ENCODE measurements around the gene POU6F1. TPM values are rescaled to one million over a fixed set of nuclear protein-coding genes. Genes with fewer than 3 reads are reported as not detected.

The POU6F1 gene
- total and polyA plus RNA-seq, 4 donors = 0.33 to 2.8 (median 1.6) TPM

DNA sequence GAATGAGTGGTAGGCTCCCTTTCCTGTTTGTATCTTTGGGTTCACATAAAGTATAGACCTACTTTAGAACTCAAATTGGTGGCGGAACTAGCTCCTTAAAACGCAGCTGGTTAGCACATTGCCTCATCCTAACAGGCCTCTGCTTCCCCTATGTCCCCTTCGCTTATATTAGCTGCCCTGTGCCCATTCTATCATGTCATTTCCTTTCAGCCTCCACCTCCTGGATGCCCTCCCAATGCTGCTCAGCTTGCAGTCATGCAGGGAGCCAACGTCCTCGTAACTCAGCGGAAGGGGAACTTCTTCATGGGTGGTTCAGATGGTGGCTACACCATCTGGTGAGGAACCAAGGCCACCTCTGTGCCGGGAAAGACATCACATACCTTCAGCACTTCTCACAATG, 24.3 kb upstream of the POU6F1 start:
- H3K4me3 ChIP-seq (ENCODE audit: low read depth in 1 of 3, low read length in 3 of 3) = no peak overlapping the region
- H3K9ac ChIP-seq (ENCODE audit: low read depth in 1 of 2, low read length in 2 of 2) = no peak overlapping the region
- no peak for TF ChIP-seq YY1 (IDR thresholded peaks at IDR 0.05)
- TF ChIP-seq, protein P1, sequence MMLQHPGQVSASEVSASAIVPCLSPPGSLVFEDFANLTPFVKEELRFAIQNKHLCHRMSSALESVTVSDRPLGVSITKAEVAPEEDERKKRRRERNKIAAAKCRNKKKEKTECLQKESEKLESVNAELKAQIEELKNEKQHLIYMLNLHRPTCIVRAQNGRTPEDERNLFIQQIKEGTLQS (IDR thresholded peaks at IDR 0.05) = no peak
- no peak for TF ChIP-seq ZBTB33 (IDR thresholded peaks at IDR 0.05)
- no peak for TF ChIP-seq HNF4G (IDR thresholded peaks at IDR 0.05)
- no peak for TF ChIP-seq RAD21 (IDR thresholded peaks at IDR 0.05)
- no peak for TF ChIP-seq SP1 (IDR thresholded peaks at IDR 0.05)
- TF ChIP-seq, protein P2, sequence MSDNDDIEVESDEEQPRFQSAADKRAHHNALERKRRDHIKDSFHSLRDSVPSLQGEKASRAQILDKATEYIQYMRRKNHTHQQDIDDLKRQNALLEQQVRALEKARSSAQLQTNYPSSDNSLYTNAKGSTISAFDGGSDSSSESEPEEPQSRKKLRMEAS (IDR thresholded peaks at IDR 0.05) = no peak
- TF ChIP-seq, protein P3, sequence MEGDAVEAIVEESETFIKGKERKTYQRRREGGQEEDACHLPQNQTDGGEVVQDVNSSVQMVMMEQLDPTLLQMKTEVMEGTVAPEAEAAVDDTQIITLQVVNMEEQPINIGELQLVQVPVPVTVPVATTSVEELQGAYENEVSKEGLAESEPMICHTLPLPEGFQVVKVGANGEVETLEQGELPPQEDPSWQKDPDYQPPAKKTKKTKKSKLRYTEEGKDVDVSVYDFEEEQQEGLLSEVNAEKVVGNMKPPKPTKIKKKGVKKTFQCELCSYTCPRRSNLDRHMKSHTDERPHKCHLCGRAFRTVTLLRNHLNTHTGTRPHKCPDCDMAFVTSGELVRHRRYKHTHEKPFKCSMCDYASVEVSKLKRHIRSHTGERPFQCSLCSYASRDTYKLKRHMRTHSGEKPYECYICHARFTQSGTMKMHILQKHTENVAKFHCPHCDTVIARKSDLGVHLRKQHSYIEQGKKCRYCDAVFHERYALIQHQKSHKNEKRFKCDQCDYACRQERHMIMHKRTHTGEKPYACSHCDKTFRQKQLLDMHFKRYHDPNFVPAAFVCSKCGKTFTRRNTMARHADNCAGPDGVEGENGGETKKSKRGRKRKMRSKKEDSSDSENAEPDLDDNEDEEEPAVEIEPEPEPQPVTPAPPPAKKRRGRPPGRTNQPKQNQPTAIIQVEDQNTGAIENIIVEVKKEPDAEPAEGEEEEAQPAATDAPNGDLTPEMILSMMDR (IDR thresholded peaks at IDR 0.05; ENCODE audit: low read depth, low read length, missing input control) = no peak
- no peak for TF ChIP-seq NR2F2 (IDR thresholded peaks at IDR 0.05)
- no peak for TF ChIP-seq GABPA (IDR thresholded peaks at IDR 0.05 in 1 of 2, conservative IDR thresholded peaks at IDR 0.05 in 1 of 2)
- DNase-seq (ENCODE audit: low spot score) = no peak
- H3K9me3 ChIP-seq (ENCODE audit: control insufficient read depth in 4 of 4, low read length in 3 of 4) = no peaks in the 10 kb centered on the region
- peaks cover 7 to 32% (median 27%) of the 10 kb centered on the region in 4 donors for H3K36me3 ChIP-seq (ENCODE audit: control insufficient read depth in 4 of 4, insufficient read depth in 3 of 4, low read depth in 1 of 4, low read length in 3 of 4)
- peaks cover 1 to 24% (median 17%) of the 10 kb centered on the region in 4 donors for H3K4me1 ChIP-seq (ENCODE audit: control insufficient read depth in 4 of 4, insufficient read depth in 4 of 4, low read length in 3 of 4)
- no peak overlapping the region for H3K27ac ChIP-seq (ENCODE audit: low read depth in 1 of 2, low read length in 2 of 2)
- no peaks in the 10 kb centered on the region for H3K27me3 ChIP-seq (ENCODE audit: control insufficient read depth in 4 of 4, insufficient read depth in 4 of 4, low read length in 3 of 4)
- WGBS = 81% methylated on average over 7 of the region's 7 CpGs

- H3K27ac ChIP-seq (ENCODE audit: low read depth in 1 of 2, low read length in 2 of 2) = no peak overlapping the region
- H3K9ac ChIP-seq (ENCODE audit: low read depth in 1 of 2, low read length in 2 of 2) = no peak overlapping the region
- peaks cover 1 to 22% (median 16%) of the 10 kb centered on the region in 4 donors for H3K4me1 ChIP-seq (ENCODE audit: control insufficient read depth in 4 of 4, insufficient read depth in 4 of 4, low read length in 3 of 4)
These were observed 23.1 kb upstream of the POU6F1 start for GRCh38 chr12:51240971-51241370.

More at GRCh38 chr12:51240971-51241370, 23.1 kb upstream of the POU6F1 start:
- TF ChIP-seq, protein P2 (IDR thresholded peaks at IDR 0.05) = no peak
- no peak for TF ChIP-seq EGR1 (IDR thresholded peaks at IDR 0.05; ENCODE audit: low read depth in 2 of 2)
- no peak for TF ChIP-seq FOXA2 (IDR thresholded peaks at IDR 0.05)
- no peak for TF ChIP-seq NR2F2 (IDR thresholded peaks at IDR 0.05)
- TF ChIP-seq JUND (IDR thresholded peaks at IDR 0.05) = no peak
- no peak for TF ChIP-seq HNF4A (conservative IDR thresholded peaks at IDR 0.05)
- TF ChIP-seq HNF4G (IDR thresholded peaks at IDR 0.05) = no peak
- no peak for TF ChIP-seq TAF1 (conservative IDR thresholded peaks at IDR 0.05)
- no peak for DNase-seq (ENCODE audit: low spot score)
- Histone ChIP-seq H3K36me3 (ENCODE audit: control insufficient read depth in 4 of 4, insufficient read depth in 3 of 4, low read depth in 1 of 4, low read length in 3 of 4) (peaks cover 7 to 32% (median 27%) of the 10 kb centered on the region in 4 donors), H3K27me3 (ENCODE audit: control insufficient read depth in 4 of 4, insufficient read depth in 4 of 4, low read length in 3 of 4) (no peaks in the 10 kb centered on the region), H3K9me3 (ENCODE audit: control insufficient read depth in 4 of 4, low read length in 3 of 4) (no peaks in the 10 kb centered on the region), H3K4me3 (ENCODE audit: low read depth in 1 of 3, low read length in 3 of 3) (no peak overlapping the region)
- WGBS = 78% methylated on average over 2 of the region's 2 CpGs
